GM19025 (cell line): ENCODE data around the gene RGL2.
"Not testable (repeated sequence)": the region's sequence is repeated elsewhere in the genome, so short reads cannot be mapped to it uniquely, and the experiment has no call there.

Source experiments
- ATAC-seq: cut with Tn5 transposase; IDR thresholded peaks from one replicate; pipeline ENCODE4 v1.9.1; 2021; ENCODE audit warnings: mild to moderate bottlenecking, low read depth, moderate library complexity; ENCODE audit not compliant: unreplicated experiment

The RGL2 gene

GRCh38 chr6:33294086-33294823 lies 4.5 kb downstream of the RGL2 start:
- ATAC-seq, result no peak

- no peak for ATAC-seq
Observed at GRCh38 chr6:33292996-33293682, 5.6 kb downstream of the RGL2 start.

- ATAC-seq, result no peak
Observed at GRCh38 chr6:33290459-33290858, 8.3 kb downstream of the RGL2 start.

GRCh38 chr6:33289784-33290315 lies 8.9 kb downstream of the RGL2 start:
- ATAC-seq, result no peak

- ATAC-seq, result peak; percentile 91
Observed at GRCh38 chr6:33288921-33289783, 9.6 kb downstream of the RGL2 start, which contains the start of the genes PFDN6 and WDR46. PFDN6 (plus strand) TSS chr6:33289601; CDS start chr6:33289857, 256 bp downstream. WDR46 (minus strand) TSS chr6:33289239; CDS start chr6:33289170, 69 bp downstream.

GRCh38 chr6:33288141-33288920 lies 10.4 kb downstream of the RGL2 start:
- ATAC-seq, result no peak

GRCh38 chr6:33286946-33287914 lies 11.5 kb downstream of the RGL2 start:
- no peak for ATAC-seq

- not testable (repeated sequence) for ATAC-seq
Observed at GRCh38 chr6:33285214-33285613, 13.5 kb downstream of the RGL2 start.

- ATAC-seq, result no peak
Observed at GRCh38 chr6:33280539-33280938, 18.2 kb downstream of the RGL2 start.

- ATAC-seq, result no peak
Observed at GRCh38 chr6:33279971-33280511, 18.7 kb downstream of the RGL2 start.

- no peak for ATAC-seq
Observed at GRCh38 chr6:33279257-33279695, 19.5 kb downstream of the RGL2 start.

GRCh38 chr6:33278810-33279209 lies 19.9 kb downstream of the RGL2 start:
- ATAC-seq, result no peak

GRCh38 chr6:33278392-33278741 lies 20.4 kb downstream of the RGL2 start:
- ATAC-seq, result no peak

- no peak for ATAC-seq
Observed at GRCh38 chr6:33277663-33278391, 20.9 kb downstream of the RGL2 start.

GRCh38 chr6:33276864-33277662 lies 21.7 kb downstream of the RGL2 start, which contains the start of gene B3GALT4:
B3GALT4 (plus strand) TSS chr6:33277123; CDS start chr6:33277420, 297 bp downstream.
- peak; percentile 52 for ATAC-seq

- ATAC-seq, result no peak
Observed at GRCh38 chr6:33276581-33276863, 22.2 kb downstream of the RGL2 start.
